Measurements from ENCODE around the gene MTUS2.

- TF ChIP-seq CTCF (IDR thresholded peaks at IDR 0.05; ENCODE audit: insufficient read depth, low read length) (no peak), SPI1 (IDR thresholded peaks at IDR 0.05; ENCODE audit: borderline replicate concordance, low read depth) (no peak), REST (IDR thresholded peaks at IDR 0.05; ENCODE audit: insufficient replicate concordance, low read depth) (no peak), POLR2AphosphoS5 (IDR thresholded peaks at IDR 0.05; ENCODE audit: low read depth) (no peak), GABPA (IDR thresholded peaks at IDR 0.05; ENCODE audit: low read depth) (no peak)
These were observed 564.7 kb downstream of the MTUS2 start for GRCh38 chr13:29384871-29385270.

Data from HL-60 (cell line).